Esophagus muscularis mucosa (tissue), 4 donors: ENCODE data around the gene FTL. TPM values are rescaled to one million over a fixed set of nuclear protein-coding genes. Genes with fewer than 3 reads are reported as not detected.

ENCODE experiments used
- DNase-seq: peaks from one replicate; pipeline ENCODE4 v3.0.0-alpha.2; 2017; ENCODE audit errors: extremely low spot score
- H3K27ac ChIP-seq, 4 donors: fragments of 200-600 bp; sonication (generic); replicated peaks in 1 of 4; 1 replicate in 3 of 4; 2 replicates in 1 of 4; pipeline ENCODE4 v1.5.1; 2016 to 2019; ENCODE audit warnings: mild to moderate bottlenecking in 1 of 4
- H3K27me3 ChIP-seq, 4 donors: fragments of 200-600 bp; sonication (generic); one replicate each; pipeline versions ENCODE4 v1.5.1 to v1.6.0; 2016 to 2019
- H3K36me3 ChIP-seq, 4 donors: fragments of 200-600 bp; sonication (generic); one replicate each; pipeline ENCODE4 v1.5.1; 2016 to 2019
- H3K4me1 ChIP-seq, 4 donors: fragments of 200-600 bp; sonication (generic); one replicate each; pipeline ENCODE4 v1.5.1; 2016 to 2019
- H3K4me3 ChIP-seq, 4 donors: fragments of 200-600 bp; sonication (generic); 1 replicate in 2 of 4; 2 replicates in 2 of 4; pipeline ENCODE4 v1.5.1; 2016 to 2019; ENCODE audit warnings: mild to moderate bottlenecking in 4 of 4, moderate library complexity in 1 of 4
- H3K9me3 ChIP-seq, 4 donors: fragments of 200-600 bp; sonication (generic); 1 replicate in 3 of 4; 2 replicates in 1 of 4; pipeline ENCODE4 v1.5.1; 2016 to 2019
- EP300 ChIP-seq: sonication (generic); formaldehyde crosslinking; IDR thresholded peaks from one replicate; pipeline ENCODE4 v1.6.1; 2017; ENCODE audit warnings: antibody characterized with exemption
- POLR2A ChIP-seq: fragments of 450-650 bp; IDR thresholded peaks from one replicate; pipeline ENCODE4 v1.6.1; 2017; ENCODE audit warnings: antibody characterized with exemption, moderate library complexity, mild to moderate bottlenecking, low read depth
- POLR2AphosphoS5 ChIP-seq, 2 donors: sonication (generic); formaldehyde crosslinking; IDR thresholded peaks; one replicate each; pipeline ENCODE4 v1.6.1; 2017; ENCODE audit warnings: antibody characterized with exemption in 2 of 2
- WGBS: methylation state at CpG from one replicate; pipeline ENCODE4 v1.1.5; 2018; 5-methylcytosine and 5-hydroxymethylcytosine counted together
- intact Hi-C: fragments of 100-400 bp; cut with DNase I; formaldehyde crosslinking; loops from one replicate; pipeline ENCODE4 v1.15.1; 2023
- total RNA-seq, 4 donors: library from RNA; depleted of rRNA; stranded (reverse); fragments of >200 nt; gene quantifications; one replicate each; pipeline versions ENCODE4 v1.1.0 to v1.2.1, GENCODE V29; 2016
- TF ChIP-seq, protein P1 (sequence below), 3 experiments: fragments of 200-600 bp in 2 of 3; fragments of 450-650 bp in 1 of 3; sonication (generic) in 2 of 3; IDR thresholded peaks; one replicate each; pipeline ENCODE4 v1.5.1; 2017 to 2019; ENCODE audit warnings: antibody characterized with exemption in 3 of 3, mild to moderate bottlenecking in 2 of 3, moderate library complexity in 1 of 3

FTL gene
- total RNA-seq, 4 donors from 2014 or later = 3,246 to 4,339 (median 3,896) TPM

DNA sequence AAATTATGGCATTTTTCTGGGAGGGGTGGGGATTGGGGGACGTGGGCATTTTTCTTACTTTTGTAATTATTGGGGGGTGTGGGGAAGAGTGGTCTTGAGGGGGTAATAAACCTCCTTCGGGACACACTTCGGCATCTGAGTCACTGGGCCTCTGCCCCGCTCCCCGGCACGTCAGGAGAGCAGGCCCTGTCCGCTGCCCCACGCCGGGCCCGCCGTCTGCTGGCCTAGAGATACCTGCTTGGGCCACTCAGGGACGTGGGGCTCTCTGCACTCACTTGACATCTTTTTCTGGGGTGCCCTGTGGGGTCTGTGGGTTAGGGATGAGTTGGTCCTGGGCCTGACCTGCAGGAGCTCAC lies 3.5 kb upstream of the FTL start:
- no peaks in the 10 kb centered on the region for H3K9me3 ChIP-seq
- no peak overlapping the region for H3K4me3 ChIP-seq
- 76% methylated on average over 6 of the region's 12 CpGs for WGBS
- TF ChIP-seq POLR2AphosphoS5 (IDR thresholded peaks at IDR 0.05) = no peak
- TF ChIP-seq, protein P1, sequence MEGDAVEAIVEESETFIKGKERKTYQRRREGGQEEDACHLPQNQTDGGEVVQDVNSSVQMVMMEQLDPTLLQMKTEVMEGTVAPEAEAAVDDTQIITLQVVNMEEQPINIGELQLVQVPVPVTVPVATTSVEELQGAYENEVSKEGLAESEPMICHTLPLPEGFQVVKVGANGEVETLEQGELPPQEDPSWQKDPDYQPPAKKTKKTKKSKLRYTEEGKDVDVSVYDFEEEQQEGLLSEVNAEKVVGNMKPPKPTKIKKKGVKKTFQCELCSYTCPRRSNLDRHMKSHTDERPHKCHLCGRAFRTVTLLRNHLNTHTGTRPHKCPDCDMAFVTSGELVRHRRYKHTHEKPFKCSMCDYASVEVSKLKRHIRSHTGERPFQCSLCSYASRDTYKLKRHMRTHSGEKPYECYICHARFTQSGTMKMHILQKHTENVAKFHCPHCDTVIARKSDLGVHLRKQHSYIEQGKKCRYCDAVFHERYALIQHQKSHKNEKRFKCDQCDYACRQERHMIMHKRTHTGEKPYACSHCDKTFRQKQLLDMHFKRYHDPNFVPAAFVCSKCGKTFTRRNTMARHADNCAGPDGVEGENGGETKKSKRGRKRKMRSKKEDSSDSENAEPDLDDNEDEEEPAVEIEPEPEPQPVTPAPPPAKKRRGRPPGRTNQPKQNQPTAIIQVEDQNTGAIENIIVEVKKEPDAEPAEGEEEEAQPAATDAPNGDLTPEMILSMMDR (IDR thresholded peaks at IDR 0.05) = no peak
- TF ChIP-seq POLR2A = no peak
- TF ChIP-seq EP300 = no peak
- H3K27ac ChIP-seq = peak overlapping the region; percentile 92 to 94 (median 93)
- intact Hi-C loops = no loop called here
- H3K4me1 ChIP-seq = peaks cover 28 to 43% (median 39%) of the 10 kb centered on the region in 4 donors
- no peak for DNase-seq
- peaks cover 7 to 33% (median 11%) of the 10 kb centered on the region in 4 donors for H3K36me3 ChIP-seq
- H3K27me3 ChIP-seq = no peaks in the 10 kb centered on the region

GRCh38 chr19:48962029-48962848 lies 2.9 kb upstream of the FTL start:
- Histone ChIP-seq H3K27ac (peak overlapping the region; percentile 92 to 94 (median 93)), H3K4me3 (no peak overlapping the region), H3K9me3 (no peaks in the 10 kb centered on the region), H3K36me3 (peaks cover 7 to 39% (median 16%) of the 10 kb centered on the region in 4 donors), H3K4me1 (peaks cover 34 to 49% (median 45%) of the 10 kb centered on the region in 4 donors), H3K27me3 (no peaks in the 10 kb centered on the region)
- WGBS = 58% methylated on average over 22 of the region's 22 CpGs
- intact Hi-C loops = no loop called here
- no peak for DNase-seq
- TF ChIP-seq, protein P1 (IDR thresholded peaks at IDR 0.05) = no peak
- TF ChIP-seq POLR2AphosphoS5 (IDR thresholded peaks at IDR 0.05) = peak; percentile 37 to 64

- H3K36me3 ChIP-seq = peaks cover 7 to 38% (median 20%) of the 10 kb centered on the region in 4 donors
- no peak overlapping the region for H3K4me3 ChIP-seq
- DNase-seq = no peak
- no peak for TF ChIP-seq POLR2AphosphoS5 (IDR thresholded peaks at IDR 0.05)
- TF ChIP-seq POLR2A = no peak
- TF ChIP-seq, protein P1 (IDR thresholded peaks at IDR 0.05) = no peak
- no peak for TF ChIP-seq EP300
- H3K27me3 ChIP-seq = no peaks in the 10 kb centered on the region
- peaks cover 40 to 55% (median 51%) of the 10 kb centered on the region in 4 donors for H3K4me1 ChIP-seq
- intact Hi-C loops = no loop called here
- peak overlapping the region; percentile 92 to 94 (median 93) for H3K27ac ChIP-seq
- H3K9me3 ChIP-seq = no peaks in the 10 kb centered on the region
- 64% methylated on average over 7 of the region's 7 CpGs for WGBS
These were observed 2.3 kb upstream of the FTL start for GRCh38 chr19:48962849-48963165.

DNA sequence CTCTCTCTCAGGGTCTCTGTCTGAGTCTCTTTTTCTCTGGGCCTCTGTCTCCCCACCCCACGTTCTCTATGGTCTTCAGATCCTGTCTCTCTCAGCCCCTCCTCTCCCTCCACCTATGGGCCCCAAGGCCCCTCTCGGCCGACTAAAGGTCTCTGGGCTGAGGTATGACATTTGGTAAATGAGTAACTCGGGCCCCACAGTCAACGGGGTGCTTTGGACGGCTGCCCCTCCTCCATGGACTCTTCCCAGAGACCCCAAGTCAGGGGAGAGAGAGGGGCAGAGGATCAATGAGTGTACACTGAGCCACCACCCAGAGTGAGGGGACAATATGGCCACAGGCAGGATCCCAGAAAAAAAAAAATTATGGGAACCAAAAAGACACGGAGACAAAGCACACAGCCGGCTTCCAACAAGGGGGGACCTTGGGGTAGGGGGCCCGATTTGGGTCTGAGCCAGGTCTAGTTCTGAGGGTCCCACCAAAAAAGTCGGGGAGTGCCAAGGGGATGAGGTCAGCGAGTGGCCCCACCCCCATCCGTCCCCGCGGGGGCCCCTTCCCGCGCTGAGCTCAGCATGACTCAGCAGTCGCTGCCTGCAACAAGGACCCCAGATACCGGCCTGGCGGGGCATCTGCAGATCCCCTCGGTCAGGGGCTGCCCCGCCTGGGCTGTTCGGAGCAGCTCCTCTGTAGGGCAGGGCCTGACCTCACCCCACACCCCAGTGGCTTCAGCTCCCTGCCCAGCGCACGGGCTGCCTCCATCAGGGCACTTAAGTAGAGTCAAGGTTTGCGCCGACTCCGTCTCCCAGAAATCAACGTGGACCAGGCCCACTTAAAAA lies 1.5 kb upstream of the FTL start:
- H3K4me3 ChIP-seq = peak overlapping the region; percentile 72 to 94 (median 76)
- peak overlapping the region; percentile 92 to 94 (median 93) for H3K27ac ChIP-seq
- DNase-seq = no peak
- TF ChIP-seq, protein P1 (IDR thresholded peaks at IDR 0.05) = no peak
- no peak for TF ChIP-seq POLR2A
- peak; percentile 32 for TF ChIP-seq EP300
- TF ChIP-seq POLR2AphosphoS5 (IDR thresholded peaks at IDR 0.05) = peak; percentile 83 to 84
- H3K36me3 ChIP-seq = peaks cover 7 to 37% (median 25%) of the 10 kb centered on the region in 4 donors
- H3K4me1 ChIP-seq = peaks cover 45 to 61% (median 59%) of the 10 kb centered on the region in 4 donors
- H3K27me3 ChIP-seq = no peaks in the 10 kb centered on the region
- 16% methylated on average over 23 of the region's 28 CpGs for WGBS
- intact Hi-C loops = no loop called here
- H3K9me3 ChIP-seq = no peaks in the 10 kb centered on the region
